HG02870 (cell line): ENCODE data around the gene TRRAP.

ENCODE experiments used
- ATAC-seq: cut with Tn5 transposase; IDR thresholded peaks from one replicate; pipeline ENCODE4 v1.9.1; 2021; ENCODE audit warnings: mild to moderate bottlenecking, moderate library complexity; ENCODE audit not compliant: unreplicated experiment

TRRAP gene

DNA sequence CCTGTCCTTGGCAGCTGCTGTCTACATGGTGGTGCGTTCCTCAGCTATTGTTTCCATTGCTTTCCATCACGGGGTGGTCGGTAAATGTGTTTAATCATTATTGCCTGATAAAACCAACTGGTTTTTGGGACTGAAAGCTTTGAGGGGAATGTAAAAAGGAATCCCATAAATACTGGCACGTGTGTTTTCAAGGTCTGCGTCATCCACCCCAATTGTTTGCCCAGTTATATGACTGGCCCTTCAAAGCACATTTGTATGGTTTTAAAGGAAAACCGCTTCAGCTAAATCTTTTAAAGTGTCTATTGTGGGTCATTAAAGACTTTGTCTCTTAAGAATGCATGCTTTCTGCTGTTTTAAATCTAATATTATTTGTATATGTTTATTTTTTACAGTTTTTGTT, 65.0 kb downstream of the TRRAP start:
- no peak for ATAC-seq

DNA sequence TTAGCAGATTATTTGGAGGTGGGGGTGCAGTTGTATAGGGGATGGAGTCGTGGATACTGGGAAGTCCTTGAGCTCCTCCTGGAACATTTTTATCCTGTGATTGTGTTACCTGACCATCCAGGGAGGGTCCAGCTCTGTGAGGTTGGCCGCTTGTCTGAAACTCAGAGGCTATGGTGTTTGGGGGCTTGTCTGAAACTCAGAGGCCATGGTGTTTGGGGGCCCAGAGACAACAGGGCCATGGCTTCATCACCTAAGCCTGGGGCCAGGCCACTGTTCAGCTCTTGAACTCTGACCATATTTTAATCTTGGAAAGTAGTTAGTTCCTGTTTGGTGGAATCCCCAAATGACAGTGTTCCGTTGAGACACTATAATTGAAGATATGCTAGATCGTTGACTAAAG, 66.1 kb downstream of the TRRAP start:
- ATAC-seq, result no peak

- no peak for ATAC-seq
Observed at GRCh38 chr7:98945852-98946251, 67.5 kb downstream of the TRRAP start.

DNA sequence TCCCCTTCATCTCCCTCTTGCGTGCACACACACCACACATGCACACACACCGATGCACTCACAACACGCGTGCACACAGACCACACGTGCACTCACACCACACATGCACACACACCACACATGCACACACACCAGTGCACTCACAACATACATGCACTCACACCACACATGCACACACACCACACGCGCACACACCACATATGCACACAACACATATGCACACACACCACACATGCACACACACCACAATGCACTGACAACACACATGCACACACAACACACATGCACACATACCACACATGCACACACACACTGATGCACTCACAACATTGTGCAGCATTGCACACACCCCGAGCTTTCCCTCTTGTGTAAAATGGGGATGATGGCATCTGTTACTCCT, 68.1 kb downstream of the TRRAP start:
- ATAC-seq, result no peak

DNA sequence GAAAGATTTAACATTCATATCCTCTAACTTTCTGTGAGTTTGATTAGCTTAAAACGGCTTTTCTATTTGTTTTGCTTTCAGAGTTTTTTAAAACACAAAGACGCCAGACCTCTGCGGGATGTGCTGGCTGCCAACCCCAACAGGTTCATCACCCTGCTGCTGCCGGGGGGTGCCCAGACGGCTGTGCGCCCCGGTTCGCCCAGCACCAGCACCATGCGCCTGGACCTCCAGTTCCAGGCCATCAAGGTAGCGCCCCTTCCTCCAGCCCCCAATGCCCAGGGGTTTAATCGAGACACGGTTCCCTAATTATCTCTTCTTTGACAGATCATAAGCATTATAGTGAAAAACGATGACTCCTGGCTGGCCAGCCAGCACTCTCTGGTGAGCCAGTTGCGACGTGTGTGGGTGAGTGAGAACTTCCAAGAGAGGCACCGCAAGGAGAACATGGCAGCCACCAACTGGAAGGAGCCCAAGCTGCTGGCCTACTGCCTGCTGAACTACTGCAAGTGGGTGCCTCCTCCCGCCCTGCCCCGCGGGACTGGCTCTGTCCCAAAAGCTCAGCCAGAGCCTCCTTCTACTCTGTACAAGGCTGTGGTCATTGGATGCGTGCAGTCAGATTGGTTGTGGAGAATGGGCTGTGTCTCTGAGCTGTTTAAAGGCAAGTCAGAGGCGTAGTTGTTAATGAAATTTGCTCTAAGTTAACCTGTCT, 71.2 kb downstream of the TRRAP start:
- no peak for ATAC-seq

- no peak for ATAC-seq
Observed at GRCh38 chr7:98955992-98956391, 77.7 kb downstream of the TRRAP start.

DNA sequence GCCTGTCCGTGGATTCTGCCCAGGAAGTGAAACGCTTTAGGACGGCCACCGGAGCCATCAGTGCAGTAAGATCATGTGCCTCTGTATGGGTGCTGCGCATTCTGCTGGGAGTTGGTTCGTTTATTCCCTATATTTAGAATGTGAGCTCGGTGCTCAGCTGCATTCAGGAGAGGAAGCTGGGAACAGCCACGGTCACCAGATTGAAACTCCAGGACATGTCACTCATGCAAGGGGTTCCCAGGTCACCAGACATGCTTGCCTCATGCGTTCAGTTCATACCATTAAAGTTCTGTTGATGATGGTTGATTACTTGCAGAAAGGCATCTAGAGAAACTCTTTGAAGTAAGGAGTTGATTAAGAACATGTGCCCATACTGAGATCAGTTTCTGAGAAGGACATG, 78.1 kb downstream of the TRRAP start:
- ATAC-seq, result no peak

DNA sequence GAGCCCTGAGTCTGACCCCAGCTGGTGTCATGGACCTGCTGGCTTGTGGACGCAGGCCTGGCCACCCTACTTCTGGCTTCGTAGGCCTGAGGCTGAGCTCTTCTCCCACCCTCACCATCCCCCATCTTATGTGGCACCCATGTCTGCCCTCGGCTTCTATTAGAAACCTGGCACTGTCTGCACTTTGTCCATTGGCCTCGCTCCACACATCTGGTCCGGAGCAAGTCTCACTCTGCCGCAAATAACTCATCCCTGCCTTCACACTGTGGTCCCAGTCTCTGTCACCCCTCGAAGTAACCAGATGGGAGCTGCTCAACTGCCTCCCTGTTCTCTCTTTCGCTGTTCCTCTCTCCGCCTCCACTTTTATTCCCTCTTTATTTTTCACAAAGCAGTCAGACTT, 78.6 kb downstream of the TRRAP start:
- no peak for ATAC-seq

- no peak for ATAC-seq
Observed at GRCh38 chr7:98957766-98958165, 79.4 kb downstream of the TRRAP start.

DNA sequence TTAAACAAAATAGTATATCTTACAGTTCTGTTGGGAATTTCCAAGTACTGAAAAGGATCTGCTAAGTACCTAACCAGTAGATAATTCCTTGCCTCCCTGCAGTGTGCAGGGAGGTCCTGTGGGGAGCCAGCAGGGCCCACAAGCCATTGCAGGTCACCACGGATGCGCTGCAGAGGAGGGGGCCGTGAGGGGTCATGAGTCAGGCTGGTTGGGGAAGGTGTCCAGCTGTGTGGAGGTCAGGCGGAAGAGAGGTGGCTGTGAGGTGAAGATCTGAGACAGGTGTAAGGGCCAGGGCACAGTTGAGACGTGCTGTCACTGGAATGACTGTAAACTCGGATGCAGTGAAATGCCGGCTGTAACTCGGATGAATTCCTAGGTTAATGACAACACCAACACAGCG, 80.6 kb downstream of the TRRAP start:
- ATAC-seq, result no peak

DNA sequence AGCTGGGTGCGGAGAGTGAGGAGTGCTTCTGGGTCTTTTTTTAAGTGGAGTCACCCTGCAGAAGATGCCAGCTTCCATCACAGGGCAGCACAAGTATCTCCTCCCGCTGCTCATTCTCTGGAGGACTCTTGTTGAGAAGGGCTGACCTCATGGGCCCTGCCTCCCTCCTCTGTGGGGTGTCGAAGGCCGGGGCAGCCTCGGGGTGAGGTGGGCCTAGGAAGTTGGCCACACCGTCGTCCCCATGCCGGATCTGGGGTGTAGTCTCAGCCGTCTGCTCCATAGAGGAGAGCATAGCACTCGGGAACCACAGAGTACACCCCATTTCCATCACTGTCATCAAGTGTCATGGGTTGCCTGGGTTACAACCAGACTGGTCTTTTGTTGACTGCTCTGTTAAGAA, 85.0 kb downstream of the TRRAP start:
- ATAC-seq, result no peak

GRCh38 chr7:98964596-98964995, 86.3 kb downstream of the TRRAP start:
- no peak for ATAC-seq

DNA sequence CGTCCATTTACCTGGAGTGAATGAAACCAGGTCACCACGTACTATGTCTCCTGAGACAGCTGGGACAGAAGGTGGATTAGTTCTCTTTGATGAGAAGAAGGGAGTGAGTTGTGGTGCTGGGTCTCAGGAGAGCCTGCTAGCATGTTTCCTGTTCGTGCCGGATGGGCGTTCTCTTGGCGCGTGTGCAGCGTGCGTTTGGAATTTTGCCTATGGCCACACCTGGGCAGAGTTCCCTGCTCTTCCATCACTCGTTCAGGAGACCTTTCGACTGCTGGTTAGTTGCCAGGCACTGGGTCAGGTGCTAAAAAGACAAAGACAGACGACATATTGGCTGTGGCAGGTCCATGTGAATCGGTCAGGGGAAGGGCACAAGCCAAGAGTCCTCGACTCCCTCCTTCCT, 90.3 kb downstream of the TRRAP start:
- no peak for ATAC-seq

DNA sequence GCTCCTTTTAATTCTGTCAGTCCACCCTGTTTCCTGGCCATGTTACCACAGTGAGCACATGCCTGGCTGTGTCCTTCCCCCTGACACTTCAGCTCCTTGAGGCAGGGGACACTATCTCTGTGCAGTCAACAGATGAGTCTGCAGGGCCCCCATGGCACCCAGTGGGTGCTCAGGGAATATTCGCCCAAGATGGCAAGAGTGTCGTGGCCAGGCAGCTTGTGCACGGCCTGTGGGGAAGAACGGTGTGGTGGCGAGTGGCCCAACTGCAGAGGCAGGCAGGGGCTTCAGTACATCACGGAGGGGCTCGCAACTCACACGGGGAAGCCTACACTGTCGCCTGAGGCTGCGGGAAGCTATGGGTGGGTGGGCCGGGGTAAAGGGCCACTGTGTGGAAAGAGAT, 91.1 kb downstream of the TRRAP start:
- ATAC-seq, result no peak

DNA sequence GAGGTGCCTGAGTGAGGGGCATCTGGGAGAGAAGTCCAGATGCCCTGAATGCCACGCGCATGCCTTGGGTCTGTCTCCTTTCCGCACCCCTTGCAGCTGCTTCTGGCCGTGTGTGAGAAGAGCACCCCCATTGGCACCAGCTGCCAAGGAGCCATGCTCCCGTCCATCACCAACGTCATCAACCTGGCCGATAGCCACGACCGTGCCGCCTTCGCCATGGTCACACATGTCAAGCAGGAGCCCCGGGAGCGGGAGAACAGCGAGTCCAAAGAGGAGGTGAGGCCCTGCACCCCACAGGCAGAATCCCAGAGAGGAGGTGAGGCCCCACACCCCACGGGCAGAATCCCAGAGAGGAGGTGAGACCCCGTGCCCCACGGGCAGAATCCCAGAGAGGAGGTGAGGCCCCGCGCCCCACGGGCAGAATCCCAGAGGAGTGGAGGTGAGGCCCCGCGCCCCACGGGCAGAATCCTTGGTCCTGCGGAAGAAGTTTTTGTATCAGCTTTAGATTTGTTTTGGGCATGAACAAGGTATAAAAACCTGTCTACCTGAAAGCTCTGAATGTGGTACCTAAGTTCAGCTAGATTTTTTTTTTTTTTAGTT, 91.8 kb downstream of the TRRAP start:
- no peak for ATAC-seq

- ATAC-seq, result no peak
Observed at GRCh38 chr7:98970805-98971204, 92.5 kb downstream of the TRRAP start.

DNA sequence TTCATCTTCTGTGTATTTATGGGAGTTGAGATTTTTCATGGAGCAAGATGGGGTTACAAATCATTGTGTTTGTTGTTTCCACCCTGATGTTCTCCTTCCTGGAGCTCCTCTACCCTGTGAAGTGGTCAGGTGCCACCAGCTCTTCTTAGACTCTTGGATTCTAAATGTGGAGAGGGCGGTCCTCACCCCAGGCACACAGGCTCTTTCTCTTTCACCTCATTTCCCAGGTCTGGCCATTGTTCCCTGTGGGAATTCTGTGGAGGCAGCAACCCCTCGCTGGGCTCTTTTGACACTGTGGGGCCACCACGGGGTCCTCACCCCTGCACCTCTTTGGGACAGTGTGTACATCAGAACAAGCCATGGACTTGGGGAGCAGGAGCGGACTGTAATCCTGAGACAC, 95.9 kb downstream of the TRRAP start:
- ATAC-seq, result no peak

DNA sequence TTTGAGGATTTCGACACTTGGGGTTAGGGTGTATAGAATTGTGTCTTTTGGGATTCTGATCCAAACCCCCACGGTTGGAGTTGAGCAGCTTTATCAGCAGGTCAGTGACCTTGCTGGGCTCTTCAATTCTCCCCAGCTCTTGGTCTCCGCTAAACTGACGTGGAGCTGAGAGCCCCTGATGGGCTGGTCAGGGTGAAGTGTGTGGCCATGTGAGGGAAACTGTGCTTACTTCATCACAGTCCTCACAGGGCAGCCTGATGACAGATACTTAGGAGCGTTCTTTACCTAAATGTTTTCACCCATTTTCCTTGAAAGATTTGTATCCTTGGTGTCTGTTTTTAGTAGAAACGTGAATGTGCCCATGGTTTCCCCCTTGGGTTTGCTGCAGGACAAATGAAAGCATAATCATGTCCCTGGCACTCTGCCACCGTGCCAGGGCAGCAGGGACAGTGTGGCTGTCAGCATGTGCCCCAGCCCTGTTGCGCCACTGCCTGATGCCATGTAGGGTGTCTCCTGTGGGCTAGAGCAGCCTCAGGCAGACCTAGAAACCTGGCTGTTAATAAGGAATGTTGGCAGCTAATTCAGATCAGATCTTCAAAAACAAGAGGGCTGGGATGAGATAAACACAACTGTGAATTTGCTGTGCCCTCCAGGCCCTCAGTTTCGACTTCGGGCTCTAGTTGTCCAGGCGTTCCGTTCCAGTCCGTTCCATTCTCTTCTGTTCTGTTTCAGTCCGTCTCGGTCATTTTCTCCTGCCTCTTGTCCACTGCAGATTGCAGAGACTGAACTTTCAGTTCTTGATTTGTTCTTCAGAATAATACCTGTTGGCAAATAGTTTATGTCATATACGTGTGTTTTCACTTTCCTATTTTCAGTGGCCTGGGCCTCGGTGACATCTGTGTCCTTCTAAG, 96.8 kb downstream of the TRRAP start:
- no peak for ATAC-seq

- ATAC-seq, result no peak
Observed at GRCh38 chr7:98976396-98977185, 98.3 kb downstream of the TRRAP start.

GRCh38 chr7:98978672-98979071, 100.3 kb downstream of the TRRAP start:
- no peak for ATAC-seq

GRCh38 chr7:98981701-98982100, 103.4 kb downstream of the TRRAP start:
- no peak for ATAC-seq
